Astrocyte (in vitro differentiated cells and primary cell): Measurements from ENCODE around the gene DLX1.

Experiments used
- CTCF ChIP-seq: IDR thresholded peaks from 2 replicates; pipeline ENCODE4 v1.5.1; 2011; ENCODE audit warnings: low read depth, mild to moderate bottlenecking, inconsistent platforms, low read length, moderate library complexity; ENCODE audit not compliant: insufficient read depth
- EZH2 ChIP-seq: IDR thresholded peaks from 2 replicates; pipeline ENCODE4 v1.6.1; 2012; ENCODE audit warnings: mild to moderate bottlenecking, low read length, inconsistent platforms; ENCODE audit not compliant: insufficient read depth

GRCh38 chr2:172080641-172081220, 4.6 kb upstream of the DLX1 start:
- TF ChIP-seq CTCF (no peak), EZH2 (no peak)
